H9 (cell line): ENCODE data around the gene BACH1. TPM values are rescaled to one million over a fixed set of nuclear protein-coding genes. Genes with fewer than 3 reads are reported as not detected.

Experiments
- DNase-seq: peaks from one replicate; pipeline ENCODE4 v3.0.0-alpha.2; 2017
- H2AFZ ChIP-seq: one replicate; pipeline ENCODE4 v1.6.1; 2013; ENCODE audit warnings: mild to moderate bottlenecking, low read length, control low read depth, moderate library complexity
- H2AK5ac ChIP-seq: 2 replicates; pipeline ENCODE4 v1.6.1; 2013; ENCODE audit warnings: low read length, control low read depth, mixed read lengths; ENCODE audit not compliant: insufficient read length
- H2BK120ac ChIP-seq: one replicate; pipeline ENCODE4 v1.6.1; 2013; ENCODE audit warnings: low read depth, mild to moderate bottlenecking, low read length, control low read depth, inconsistent platforms; ENCODE audit not compliant: poor library complexity, severe bottlenecking
- H2BK12ac ChIP-seq: 2 replicates; pipeline ENCODE4 v1.6.1; 2013; ENCODE audit warnings: low read length, control low read depth, mixed read lengths, low read depth; ENCODE audit not compliant: insufficient read length
- H2BK15ac ChIP-seq: 2 replicates; pipeline ENCODE4 v1.6.1; 2013; ENCODE audit warnings: low read depth, low read length, control low read depth
- H2BK20ac ChIP-seq: one replicate; pipeline ENCODE4 v1.6.1; 2013; ENCODE audit warnings: low read depth, mild to moderate bottlenecking, low read length, control low read depth, inconsistent platforms; ENCODE audit not compliant: poor library complexity, severe bottlenecking
- H2BK5ac ChIP-seq: 2 replicates; pipeline ENCODE4 v1.6.1; 2013; ENCODE audit warnings: low read length, control low read depth, mixed read lengths; ENCODE audit not compliant: insufficient read length
- H3K14ac ChIP-seq: 2 replicates; pipeline ENCODE4 v1.6.1; 2013; ENCODE audit warnings: low read length, control low read depth; ENCODE audit not compliant: insufficient read depth
- H3K18ac ChIP-seq: 2 replicates; pipeline ENCODE4 v1.6.1; 2013; ENCODE audit warnings: low read depth, mild to moderate bottlenecking, mixed read lengths, low read length, control low read depth; ENCODE audit not compliant: insufficient read length
- H3K23ac ChIP-seq: 2 replicates; pipeline ENCODE4 v1.6.1; 2013; ENCODE audit warnings: low read length, control low read depth, mixed read lengths, low read depth; ENCODE audit not compliant: insufficient read length
- H3K23me2 ChIP-seq: 2 replicates; pipeline ENCODE4 v1.6.1; 2013; ENCODE audit warnings: low read depth, mild to moderate bottlenecking, mixed read lengths, low read length, control low read depth; ENCODE audit not compliant: insufficient read length, poor library complexity, severe bottlenecking
- H3K27ac ChIP-seq: 2 replicates; pipeline ENCODE4 v1.5.1; 2013; ENCODE audit warnings: low read length, control low read depth, mixed read lengths, low read depth; ENCODE audit not compliant: insufficient read length
- H3K27me3 ChIP-seq: 2 replicates; pipeline ENCODE4 v1.6.1; 2013; ENCODE audit warnings: low read length, control low read depth, inconsistent platforms; ENCODE audit not compliant: insufficient read depth
- H3K4ac ChIP-seq: 2 replicates; pipeline ENCODE4 v1.6.1; 2013; ENCODE audit warnings: low read depth, mild to moderate bottlenecking, control low read depth, inconsistent platforms, low read length, moderate library complexity
- H3K4me1 ChIP-seq: 2 replicates; pipeline ENCODE4 v1.6.1; 2013; ENCODE audit warnings: low read length, control low read depth, inconsistent platforms; ENCODE audit not compliant: insufficient read depth
- H3K4me2 ChIP-seq: 2 replicates; pipeline ENCODE4 v1.6.1; 2013; ENCODE audit warnings: low read length, control low read depth, mixed read lengths; ENCODE audit not compliant: insufficient read length, insufficient read depth
- H3K56ac ChIP-seq: 2 replicates; pipeline ENCODE4 v1.6.1; 2013; ENCODE audit warnings: low read depth, mild to moderate bottlenecking, mixed read lengths, low read length, control low read depth; ENCODE audit not compliant: insufficient read length
- H3K79me1 ChIP-seq: 2 replicates; pipeline ENCODE4 v1.6.1; 2013; ENCODE audit warnings: low read depth, mild to moderate bottlenecking, moderate library complexity, low read length, control low read depth, inconsistent platforms; ENCODE audit not compliant: insufficient read depth, poor library complexity, severe bottlenecking
- H3K79me2 ChIP-seq: 2 replicates; pipeline ENCODE4 v1.6.1; 2013; ENCODE audit warnings: low read length, control low read depth, inconsistent platforms; ENCODE audit not compliant: insufficient read depth
- H3K9ac ChIP-seq: 2 replicates; pipeline ENCODE4 v1.6.1; 2013; ENCODE audit warnings: low read length, control low read depth, mixed read lengths; ENCODE audit not compliant: insufficient read length; ENCODE audit errors: extremely low read depth
- H3K9me3 ChIP-seq: one replicate; pipeline ENCODE4 v1.6.1; 2013; ENCODE audit warnings: low read depth, low read length, inconsistent platforms; ENCODE audit not compliant: control insufficient read depth
- H3T11ph ChIP-seq: one replicate; pipeline ENCODE4 v1.6.1; 2013; ENCODE audit warnings: mild to moderate bottlenecking, low read length, control low read depth, inconsistent platforms
- H4K20me1 ChIP-seq: one replicate; pipeline ENCODE4 v1.6.1; 2013; ENCODE audit not compliant: control insufficient read depth, insufficient read length, insufficient read depth
- H4K5ac ChIP-seq: 2 replicates; pipeline ENCODE4 v1.6.1; 2013; ENCODE audit warnings: low read depth, mild to moderate bottlenecking, mixed read lengths, low read length, control low read depth; ENCODE audit not compliant: insufficient read length
- H4K8ac ChIP-seq: replicated peaks from 2 replicates; pipeline ENCODE4 v1.6.1; 2013; ENCODE audit warnings: low read length, control low read depth, mixed read lengths, low read depth; ENCODE audit not compliant: insufficient read length
- H4K91ac ChIP-seq: 2 replicates; pipeline ENCODE4 v1.6.1; 2013; ENCODE audit warnings: low read depth, mild to moderate bottlenecking, moderate library complexity, mixed read lengths, low read length, control low read depth; ENCODE audit not compliant: insufficient read length
- H3K27ac Mint-ChIP-seq, 3 experiments: 2 replicates in 2 of 3; 3 replicates in 1 of 3; pipeline ENCODE4 v1.8.0; 2020 to 2021; ENCODE audit warnings: mixed read lengths in 3 of 3, mild to moderate bottlenecking in 1 of 3, moderate library complexity in 1 of 3
- H3K27me3 Mint-ChIP-seq: 2 replicates; pipeline ENCODE4 v1.8.0; 2021; ENCODE audit warnings: low read depth, mild to moderate bottlenecking, moderate library complexity, mixed read lengths
- H3K36me3 Mint-ChIP-seq, 3 experiments: 2 replicates in 2 of 3; 3 replicates in 1 of 3; pipeline ENCODE4 v1.8.0; 2020 to 2021; ENCODE audit warnings: low read depth in 3 of 3, mixed read lengths in 3 of 3; ENCODE audit not compliant: insufficient read depth in 1 of 3
- H3K4me1 Mint-ChIP-seq, 2 experiments: 2 replicates each; pipeline ENCODE4 v1.8.0; 2020; ENCODE audit warnings: mixed read lengths in 2 of 2
- H3K4me3 Mint-ChIP-seq, 2 experiments: 2 replicates in 1 of 2; 3 replicates in 1 of 2; pipeline ENCODE4 v1.8.0; 2020 to 2021; ENCODE audit warnings: mild to moderate bottlenecking in 2 of 2, mixed read lengths in 2 of 2, moderate library complexity in 1 of 2
- H3K9me3 Mint-ChIP-seq, 2 experiments: 2 replicates in 1 of 2; 3 replicates in 1 of 2; pipeline ENCODE4 v1.8.0; 2020; ENCODE audit warnings: mild to moderate bottlenecking in 2 of 2, mixed read lengths in 2 of 2, moderate library complexity in 1 of 2
- CTCF ChIP-seq: fragments of 200-600 bp; sonication (generic); conservative IDR thresholded peaks from 3 replicates; pipeline ENCODE4 v1.8.0; 2021; ENCODE audit warnings: antibody characterized with exemption, mild to moderate bottlenecking
- WGBS: extraction: QIAGEN DNeasy Blood & Tissue Kit; methylation state at CpG from one replicate; pipeline ENCODE4 v1.1.7; 2013; ENCODE audit warnings: missing lambda C conversion rate, low lambda C conversion rate, mixed read lengths; ENCODE audit not compliant: insufficient read length; ENCODE audit errors: extremely low coverage; 5-methylcytosine and 5-hydroxymethylcytosine counted together
- total RNA-seq: library from RNA; stranded (reverse); gene quantifications from 2 replicates; pipeline ENCODE4 v1.2.1, GENCODE V29; 2021

The BACH1 gene
- total RNA-seq, 1 experiment from 2014 or later = 42.4 TPM

- no peak for DNase-seq
- H3K9me3 ChIP-seq = no peaks in the 10 kb centered on the region
- no peak overlapping the region for H2BK20ac ChIP-seq
- no peak overlapping the region for H2BK120ac ChIP-seq
- H4K20me1 ChIP-seq = no peaks in the 10 kb centered on the region
- no peak overlapping the region for H2AFZ ChIP-seq
- peaks cover 2 to 18% (median 7%) of the 10 kb centered on the region in 3 experiments; a peak in 6 of 7 replicates for H3K36me3 Mint-ChIP-seq
- H3K27me3 Mint-ChIP-seq = no peaks in the 10 kb centered on the region
- H3K4me3 Mint-ChIP-seq = no peak overlapping the region
- no peaks in the 10 kb centered on the region for H3K27me3 ChIP-seq
- no peak overlapping the region for H3K27ac Mint-ChIP-seq
- no peak overlapping the region for H3K23ac ChIP-seq
- H3K9ac ChIP-seq = no peak overlapping the region
- H3K79me1 ChIP-seq = peaks cover 2% of the 10 kb centered on the region
- peaks cover 4 to 5% of the 10 kb centered on the region in 2 experiments; a peak in 3 of 4 replicates for H3K4me1 Mint-ChIP-seq
- H4K91ac ChIP-seq = no peak overlapping the region
- no peaks in the 10 kb centered on the region for H3K4me1 ChIP-seq
- H3T11ph ChIP-seq = no peak overlapping the region
- no peaks in the 10 kb centered on the region for H3K79me2 ChIP-seq
- H2AK5ac ChIP-seq = no peak overlapping the region
- H3K4ac ChIP-seq = no peak overlapping the region
- no CpG with 5 or more reads among the region's 4 CpGs for WGBS
- H2BK5ac ChIP-seq = no peak overlapping the region
- no peak overlapping the region for H4K8ac ChIP-seq
- no peak overlapping the region for H3K4me2 ChIP-seq
- no peak overlapping the region for H2BK15ac ChIP-seq
- TF ChIP-seq CTCF = no peak
- H3K56ac ChIP-seq = no peak overlapping the region
- H3K27ac ChIP-seq = no peak overlapping the region
- no peak overlapping the region for H2BK12ac ChIP-seq
- no peak overlapping the region for H3K18ac ChIP-seq
- H3K14ac ChIP-seq = no peak overlapping the region
- no peaks in the 10 kb centered on the region for H3K23me2 ChIP-seq
- H3K9me3 Mint-ChIP-seq = no peaks in the 10 kb centered on the region; a peak in 2 of 5 replicates
- no peak overlapping the region for H4K5ac ChIP-seq
These were observed 48.6 kb downstream of the BACH1 start for GRCh38 chr21:29347274-29347681.
